ENCODE data around the gene NDEL1.

The NDEL1 gene

GRCh38 chr17:8500609-8501008 is 64.9 kb downstream of the NDEL1 start:
- H3K36me3 Mint-ChIP-seq: no peaks in the 10 kb centered on the region
- H3K9me3 Mint-ChIP-seq: no peaks in the 10 kb centered on the region
- DNase-seq (ENCODE audit: low spot score in 2 of 2) (no peak), ATAC-seq (ENCODE audit: low read depth) (no peak)
- no peaks in the 10 kb centered on the region for H3K4me1 Mint-ChIP-seq
- no peak overlapping the region for H3K27ac Mint-ChIP-seq
- no peak overlapping the region for H3K4me3 Mint-ChIP-seq
- H3K27me3 Mint-ChIP-seq: peaks cover 3% of the 10 kb centered on the region

GRCh38 chr17:8502126-8502525 is 66.4 kb downstream of the NDEL1 start:
- H3K27me3 Mint-ChIP-seq: peaks cover 3% of the 10 kb centered on the region
- H3K4me3 Mint-ChIP-seq: no peak overlapping the region
- H3K27ac Mint-ChIP-seq: no peak overlapping the region
- H3K9me3 Mint-ChIP-seq: no peaks in the 10 kb centered on the region
- peaks cover 3% of the 10 kb centered on the region for H3K36me3 Mint-ChIP-seq
- DNase-seq (ENCODE audit: low spot score in 2 of 2): no peak
- ATAC-seq (ENCODE audit: low read depth): no peak
- H3K4me1 Mint-ChIP-seq: no peaks in the 10 kb centered on the region

DNA sequence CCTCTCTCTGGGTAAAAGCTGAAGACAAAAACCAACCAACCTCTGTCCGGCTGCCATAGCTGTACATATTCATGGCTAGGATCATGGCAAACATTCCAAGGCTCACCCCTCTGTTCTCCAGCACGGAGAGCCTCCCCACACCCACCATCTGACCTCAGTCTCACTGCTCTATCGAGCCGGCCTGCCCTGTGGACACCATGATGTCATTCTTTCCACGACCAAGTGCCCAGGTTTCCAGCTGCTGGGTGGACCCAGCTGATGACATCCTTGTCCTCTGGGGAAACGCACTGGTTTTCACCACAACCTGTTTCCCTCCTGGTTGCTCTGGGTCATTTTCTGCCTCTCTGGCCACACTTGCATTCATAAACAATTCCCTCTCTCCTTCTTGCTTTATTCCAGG is 67.7 kb downstream of the NDEL1 start:
- ATAC-seq (ENCODE audit: low read depth) (no peak), DNase-seq (ENCODE audit: low spot score in 2 of 2) (no peak)
- Mint-ChIP-seq H3K27me3 (peaks cover 3% of the 10 kb centered on the region), H3K36me3 (peaks cover 3% of the 10 kb centered on the region), H3K4me3 (no peak overlapping the region), H3K9me3 (no peaks in the 10 kb centered on the region), H3K27ac (no peak overlapping the region), H3K4me1 (no peaks in the 10 kb centered on the region)

- no peak overlapping the region for H3K27ac Mint-ChIP-seq
- H3K27me3 Mint-ChIP-seq: peaks cover 3% of the 10 kb centered on the region
- no peak for ATAC-seq (ENCODE audit: low read depth)
These were observed 68.1 kb downstream of the NDEL1 start for GRCh38 chr17:8503807-8504206.

GRCh38 chr17:8504460-8505207 is 69.0 kb downstream of the NDEL1 start:
- Mint-ChIP-seq H3K27me3 (peaks cover 3% of the 10 kb centered on the region), H3K9me3 (no peaks in the 10 kb centered on the region), H3K27ac (no peak overlapping the region)

More at GRCh38 chr17:8503807-8504206, 68.1 kb downstream of the NDEL1 start:
- no peak for DNase-seq (ENCODE audit: low spot score in 2 of 2)
- Mint-ChIP-seq H3K36me3 (peaks cover 3% of the 10 kb centered on the region), H3K4me1 (no peaks in the 10 kb centered on the region), H3K4me3 (no peak overlapping the region), H3K9me3 (no peaks in the 10 kb centered on the region)

DNA sequence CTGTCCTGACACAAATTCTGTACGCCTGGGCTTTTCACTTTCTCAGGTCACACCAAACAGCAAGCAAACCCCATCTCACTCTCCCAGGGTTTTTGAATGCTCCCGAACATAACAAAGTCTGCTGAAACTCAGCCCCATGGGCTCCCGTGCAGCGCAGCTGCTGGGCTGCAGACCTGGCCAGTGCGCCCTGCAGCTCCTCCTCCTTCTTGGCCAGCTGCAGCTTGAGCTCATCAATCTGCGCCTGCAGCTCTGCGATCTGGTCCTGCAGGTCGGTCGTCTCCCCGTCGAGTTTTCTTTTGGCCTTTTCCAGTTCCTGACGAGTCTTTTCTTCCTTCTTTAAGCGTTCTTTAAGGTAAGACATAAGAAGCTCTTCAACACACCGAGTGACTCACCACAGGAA is 70.5 kb downstream of the NDEL1 start:
- Mint-ChIP-seq H3K4me3 (no peak overlapping the region), H3K4me1 (no peaks in the 10 kb centered on the region), H3K36me3 (peaks cover 3% of the 10 kb centered on the region), H3K27me3 (peaks cover 3% of the 10 kb centered on the region), H3K9me3 (no peaks in the 10 kb centered on the region), H3K27ac (no peak overlapping the region)
- ATAC-seq (ENCODE audit: low read depth): no peak
- DNase-seq (ENCODE audit: low spot score in 2 of 2): no peak

More at GRCh38 chr17:8504460-8505207, 69.0 kb downstream of the NDEL1 start:
- ATAC-seq (ENCODE audit: low read depth) (no peak), DNase-seq (ENCODE audit: low spot score in 2 of 2) (no peak)
- Mint-ChIP-seq H3K4me1 (no peaks in the 10 kb centered on the region), H3K4me3 (no peak overlapping the region), H3K36me3 (peaks cover 3% of the 10 kb centered on the region)

- ATAC-seq (ENCODE audit: low read depth): no peak
These were observed 79.1 kb downstream of the NDEL1 start for GRCh38 chr17:8514801-8515200.

More at GRCh38 chr17:8514801-8515200, 79.1 kb downstream of the NDEL1 start:
- Mint-ChIP-seq H3K36me3 (peaks cover 6% of the 10 kb centered on the region), H3K27ac (no peak overlapping the region), H3K9me3 (no peaks in the 10 kb centered on the region), H3K4me3 (no peak overlapping the region), H3K4me1 (no peaks in the 10 kb centered on the region), H3K27me3 (no peaks in the 10 kb centered on the region)
- no peak for DNase-seq (ENCODE audit: low spot score in 2 of 2)
